Peyer's patch (tissue), 4 donors: ENCODE measurements around the gene OBSCN.

Experiments used
- POLR2A ChIP-seq, 2 donors: fragments of 450-650 bp; IDR thresholded peaks; one replicate each; pipeline ENCODE4 v1.5.1; 2017; ENCODE audit warnings: antibody characterized with exemption in 2 of 2, mild to moderate bottlenecking in 2 of 2, moderate library complexity in 2 of 2
- TF ChIP-seq, protein P1 (sequence below), 6 experiments: fragments of 450-650 bp in 4 of 6; fragments of 200-600 bp in 2 of 6; sonication (generic) in 1 of 6; IDR thresholded peaks; one replicate each; pipeline ENCODE4 v1.5.1; 2017 to 2019; ENCODE audit warnings: antibody characterized with exemption in 6 of 6, mild to moderate bottlenecking in 3 of 6, moderate library complexity in 1 of 6

DNA sequence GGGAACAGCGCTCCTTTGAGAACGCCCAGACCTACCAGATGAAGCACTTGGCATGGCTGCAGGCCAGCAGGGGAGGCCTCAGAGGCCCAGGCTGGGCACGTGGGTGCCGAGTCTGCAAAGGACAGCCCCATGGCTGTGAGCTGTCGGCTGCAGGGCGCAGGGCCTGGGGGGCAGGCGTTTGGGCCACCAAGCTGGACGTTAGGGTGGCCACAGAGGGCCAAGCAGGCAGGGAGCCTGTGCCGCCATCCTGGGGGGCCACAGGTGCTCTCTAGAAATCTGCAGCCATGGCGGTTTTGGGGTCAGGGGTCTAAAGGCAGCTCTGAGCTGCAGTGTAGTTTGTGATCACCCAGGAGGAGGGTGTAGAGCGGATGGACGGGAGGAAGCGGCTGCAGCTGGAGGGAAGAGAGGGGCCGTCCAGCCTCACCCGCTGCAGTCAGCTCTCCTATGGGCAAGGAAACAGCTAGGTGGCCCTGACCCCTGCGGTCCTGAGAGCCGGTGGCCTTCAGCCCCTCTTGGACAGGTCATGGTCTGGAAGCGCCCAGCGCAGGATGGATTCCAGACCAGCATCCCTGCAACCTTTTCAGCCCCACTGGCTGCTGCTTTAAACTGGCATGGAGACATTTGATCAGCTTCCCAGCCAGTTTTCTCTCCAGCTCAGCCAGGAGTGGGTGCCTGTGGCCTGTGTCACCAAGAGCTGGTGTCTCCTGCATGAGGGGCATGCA, 31.2 kb upstream of the OBSCN start:
- no peak for TF ChIP-seq POLR2A (IDR thresholded peaks at IDR 0.05)
- TF ChIP-seq, protein P1, sequence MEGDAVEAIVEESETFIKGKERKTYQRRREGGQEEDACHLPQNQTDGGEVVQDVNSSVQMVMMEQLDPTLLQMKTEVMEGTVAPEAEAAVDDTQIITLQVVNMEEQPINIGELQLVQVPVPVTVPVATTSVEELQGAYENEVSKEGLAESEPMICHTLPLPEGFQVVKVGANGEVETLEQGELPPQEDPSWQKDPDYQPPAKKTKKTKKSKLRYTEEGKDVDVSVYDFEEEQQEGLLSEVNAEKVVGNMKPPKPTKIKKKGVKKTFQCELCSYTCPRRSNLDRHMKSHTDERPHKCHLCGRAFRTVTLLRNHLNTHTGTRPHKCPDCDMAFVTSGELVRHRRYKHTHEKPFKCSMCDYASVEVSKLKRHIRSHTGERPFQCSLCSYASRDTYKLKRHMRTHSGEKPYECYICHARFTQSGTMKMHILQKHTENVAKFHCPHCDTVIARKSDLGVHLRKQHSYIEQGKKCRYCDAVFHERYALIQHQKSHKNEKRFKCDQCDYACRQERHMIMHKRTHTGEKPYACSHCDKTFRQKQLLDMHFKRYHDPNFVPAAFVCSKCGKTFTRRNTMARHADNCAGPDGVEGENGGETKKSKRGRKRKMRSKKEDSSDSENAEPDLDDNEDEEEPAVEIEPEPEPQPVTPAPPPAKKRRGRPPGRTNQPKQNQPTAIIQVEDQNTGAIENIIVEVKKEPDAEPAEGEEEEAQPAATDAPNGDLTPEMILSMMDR (IDR thresholded peaks at IDR 0.05): no peak
